ENCODE measurements around the gene AUTS2.
A peak's percentile ranks its signal among the peaks of the same experiment; 100 is the strongest.

The AUTS2 gene

GRCh38 chr7:70829221-70830059, 1231.2 kb downstream of the AUTS2 start:
- DNase-seq = peak in 1 of 2 experiments; percentile 41

DNA sequence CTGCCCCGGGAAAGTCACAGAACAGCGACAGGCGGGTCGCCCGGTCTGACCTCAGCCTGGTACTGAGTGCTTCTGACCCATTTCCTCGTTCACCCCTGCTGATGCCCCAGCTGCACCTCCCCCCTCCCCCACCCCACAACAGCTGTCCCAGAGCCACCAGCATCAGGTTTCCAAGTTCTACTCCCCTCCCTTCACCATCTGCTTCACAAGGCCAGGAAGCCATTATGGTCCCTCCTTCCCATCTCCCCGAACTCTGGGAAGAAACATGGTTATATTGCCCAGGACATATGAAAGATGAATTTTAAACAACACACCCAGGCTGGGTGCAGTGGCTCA, 1231.8 kb downstream of the AUTS2 start:
- DNase-seq = no peak

DNA sequence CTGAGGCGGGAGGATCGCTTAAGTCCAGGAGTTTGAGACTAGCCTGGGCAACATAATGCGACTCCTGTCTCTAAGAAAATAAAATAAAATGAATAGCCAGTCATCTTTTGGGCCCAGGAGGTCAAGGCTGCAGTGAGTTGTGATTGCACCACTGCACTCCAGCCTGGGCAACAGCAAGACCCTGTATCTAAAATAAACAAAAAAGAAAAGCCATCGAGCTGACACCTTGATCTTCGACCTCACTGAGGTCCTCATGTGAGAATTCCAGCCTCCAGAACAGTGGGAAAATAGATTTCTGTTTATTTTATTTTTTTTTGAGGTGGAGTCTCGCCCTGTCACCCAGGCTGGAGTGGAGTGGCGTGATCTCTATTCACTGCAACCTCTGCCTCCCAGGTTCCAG, 1232.2 kb downstream of the AUTS2 start:
- DNase-seq = no peak

- DNase-seq = no peak
Measured at GRCh38 chr7:70833726-70834125, 1235.5 kb downstream of the AUTS2 start.

DNA sequence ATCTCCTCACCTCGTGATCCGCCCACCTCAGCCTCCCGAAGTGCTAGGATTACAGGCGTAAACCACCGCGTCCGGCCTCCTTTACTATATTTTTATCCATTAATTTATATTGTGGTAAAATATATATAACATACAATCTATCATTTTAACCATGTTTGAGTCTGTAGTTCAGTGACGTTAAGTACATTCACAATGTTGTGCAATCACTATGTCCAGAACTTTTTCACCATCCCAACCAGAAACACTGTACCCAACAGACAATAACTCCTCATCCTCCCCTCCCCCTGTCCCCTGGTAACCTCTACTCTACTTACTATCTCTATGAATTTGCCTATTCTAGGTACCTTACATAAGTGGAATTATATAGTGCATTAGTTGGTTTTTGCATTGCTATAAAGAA, 1236.1 kb downstream of the AUTS2 start:
- no peak for DNase-seq

DNA sequence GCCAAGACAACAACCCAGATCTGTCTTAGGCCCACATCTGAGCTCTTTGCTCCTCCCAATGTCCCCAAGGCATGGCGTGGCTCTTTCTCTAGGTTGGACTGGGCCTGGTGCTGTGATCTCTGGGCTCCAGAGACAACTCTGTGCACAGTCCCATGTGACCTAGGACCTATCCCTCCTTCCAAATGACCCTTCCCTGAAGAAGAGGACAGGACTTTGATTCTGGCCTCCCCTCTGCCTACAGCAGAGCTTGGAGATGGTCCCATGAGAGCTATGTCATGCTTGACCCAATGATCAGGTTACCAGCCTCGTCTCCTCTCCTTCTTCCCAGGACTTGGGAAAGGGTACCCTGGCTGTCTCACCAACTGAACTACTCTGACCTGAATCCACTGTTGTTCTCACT, 1237.4 kb downstream of the AUTS2 start:
- DNase-seq = no peak

GRCh38 chr7:70836279-70836678, 1238.0 kb downstream of the AUTS2 start:
- DNase-seq = no peak

DNA sequence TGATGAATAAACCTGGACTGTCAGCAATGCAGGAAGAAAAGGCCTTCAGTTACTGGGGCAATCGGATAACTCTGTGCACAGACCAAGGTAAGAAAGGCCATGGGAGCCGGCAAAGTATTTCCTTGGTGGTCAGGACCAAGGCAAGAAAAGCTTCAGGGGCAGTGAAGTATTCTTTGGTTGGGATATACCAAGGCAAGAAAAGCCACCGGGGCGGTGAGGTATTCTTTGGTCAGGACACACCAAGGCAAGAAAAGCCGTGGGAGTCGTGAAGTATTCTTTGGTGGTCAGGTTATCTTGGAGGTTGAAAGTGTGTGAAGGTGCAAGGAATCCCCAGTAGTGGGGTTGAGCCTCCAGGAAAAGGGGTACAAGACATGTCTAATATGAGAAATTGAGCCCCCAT, 1238.7 kb downstream of the AUTS2 start:
- no peak for DNase-seq

DNA sequence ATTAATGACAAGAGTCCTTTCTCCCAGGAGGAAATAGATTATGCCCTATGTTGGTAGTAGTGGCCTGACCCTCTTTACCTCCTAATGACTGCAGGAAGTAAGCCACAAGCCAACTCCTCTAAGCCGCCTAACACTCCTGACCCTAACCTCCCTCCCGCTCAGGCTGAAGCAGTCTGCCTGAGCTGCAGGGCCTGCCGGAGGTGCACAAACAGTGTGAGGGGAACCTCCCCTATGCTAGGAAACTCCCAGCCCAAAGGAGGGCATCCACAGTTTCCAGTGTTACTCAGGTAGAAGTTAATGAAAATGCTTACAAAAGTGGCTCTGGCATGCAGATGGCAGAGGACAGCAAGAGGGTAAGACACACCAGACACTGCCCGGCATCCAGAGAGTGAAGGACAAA, 1239.3 kb downstream of the AUTS2 start:
- DNase-seq = no peak

DNA sequence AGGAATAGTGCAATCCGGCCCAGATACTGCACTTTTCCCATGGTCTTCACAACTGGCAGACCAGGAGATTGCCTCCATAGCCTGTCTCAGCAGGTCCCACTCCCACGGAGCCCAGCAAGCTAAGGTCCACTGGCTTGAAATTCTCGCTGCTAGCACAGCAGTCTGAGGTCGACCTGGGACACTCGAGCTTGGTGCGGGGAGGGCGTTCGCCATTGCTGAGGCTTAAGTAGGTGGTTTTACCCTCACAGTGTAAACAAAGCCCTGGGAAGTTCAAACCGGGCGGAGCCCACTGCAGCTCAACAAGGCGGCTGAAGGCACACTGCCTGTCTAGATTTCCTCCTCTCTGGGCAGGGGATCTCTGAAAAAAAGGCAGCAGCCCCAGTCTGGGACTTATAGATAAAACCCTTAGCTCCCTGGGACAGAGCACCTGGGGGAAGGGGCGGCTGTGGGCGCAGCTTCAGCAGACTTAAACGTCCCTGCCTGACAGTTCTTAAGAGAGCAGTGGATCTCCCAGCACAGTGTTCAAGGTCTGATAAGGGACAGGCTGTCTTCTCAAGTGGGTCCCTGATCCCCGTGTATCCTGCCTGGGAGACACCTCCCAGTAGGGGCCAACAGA, 1240.1 kb downstream of the AUTS2 start:
- DNase-seq = no peak

All from NCI-H526 (cell line).